ENCODE results near the gene LRRC19.
A peak's percentile ranks its signal among the peaks of the same experiment; 100 is the strongest.

Gene LRRC19

DNA sequence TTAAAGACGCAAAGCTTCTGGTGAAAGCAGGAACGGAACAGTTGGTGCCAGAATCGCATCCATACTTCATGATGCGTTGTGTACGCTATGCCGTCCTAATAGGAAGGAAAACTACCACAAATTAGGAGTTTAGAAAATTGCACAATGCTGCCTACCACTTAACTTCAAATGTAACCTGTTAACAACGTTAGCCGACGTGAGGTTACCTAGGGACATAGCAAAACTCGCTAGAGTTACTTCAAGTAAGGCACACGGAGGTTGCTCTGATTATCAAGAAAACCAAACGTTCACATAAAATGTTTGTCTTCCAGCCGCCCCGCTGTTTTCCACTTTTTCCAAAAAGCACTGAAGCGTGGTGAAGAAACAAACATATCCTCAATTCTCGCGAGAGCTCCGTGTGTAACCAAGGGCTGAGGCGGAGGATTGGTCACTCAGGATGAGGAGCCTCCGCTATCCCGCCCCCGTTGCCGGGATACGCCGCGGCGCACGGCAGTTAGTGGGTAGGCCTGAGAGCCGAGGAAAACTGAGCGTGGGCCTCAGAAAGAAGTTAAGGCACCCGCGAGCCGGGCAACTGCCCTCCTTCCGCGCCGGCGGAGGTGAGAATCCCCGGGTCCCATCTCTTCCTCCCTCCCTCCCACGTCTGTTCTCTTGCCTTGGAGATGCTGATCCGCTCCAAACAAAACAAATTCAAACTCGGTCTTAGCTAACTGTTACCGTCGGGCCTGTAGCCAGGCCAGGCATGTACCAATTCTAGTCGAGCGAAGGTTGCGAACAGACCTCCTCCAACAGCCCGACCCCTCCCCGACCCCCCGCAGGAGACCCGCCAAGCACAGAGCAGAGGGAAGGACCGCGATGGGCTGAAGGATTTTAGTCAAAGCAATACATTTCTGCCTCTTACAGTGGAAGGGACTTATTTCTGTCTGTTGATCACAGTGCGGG lies 49.3 kb downstream of the LRRC19 start, which contains the start of gene IFT74:
Gene IFT74, plus strand, starts transcription at position 492 of the 939 bp plus-strand sequence. CDS start 5,556 bp downstream, outside the sequence.
- Histone ChIP-seq H3K9me3 (ENCODE audit: control insufficient read depth in 2 of 2, low read length in 2 of 2) (no peaks in the 10 kb centered on the region), H3K9ac (ENCODE audit: low read length in 2 of 2) (peak within 1 kb of the TSS; percentile 91 to 96), H3K36me3 (ENCODE audit: control insufficient read depth in 2 of 2, insufficient read depth in 2 of 2, low read length in 2 of 2) (no peaks in the 10 kb centered on the region), H3K4me1 (ENCODE audit: control insufficient read depth, insufficient read depth, low read length) (no peaks in the 10 kb centered on the region), H3K27me3 (ENCODE audit: control insufficient read depth in 1 of 2, insufficient read depth in 2 of 2, low read length in 2 of 2) (no peaks in the 10 kb centered on the region), H3K4me3 (ENCODE audit: low read length in 2 of 2) (peak within 1 kb of the TSS; percentile 79 to 84), H3K27ac (ENCODE audit: low read length) (peak within 1 kb of the TSS; percentile 87)

DNA sequence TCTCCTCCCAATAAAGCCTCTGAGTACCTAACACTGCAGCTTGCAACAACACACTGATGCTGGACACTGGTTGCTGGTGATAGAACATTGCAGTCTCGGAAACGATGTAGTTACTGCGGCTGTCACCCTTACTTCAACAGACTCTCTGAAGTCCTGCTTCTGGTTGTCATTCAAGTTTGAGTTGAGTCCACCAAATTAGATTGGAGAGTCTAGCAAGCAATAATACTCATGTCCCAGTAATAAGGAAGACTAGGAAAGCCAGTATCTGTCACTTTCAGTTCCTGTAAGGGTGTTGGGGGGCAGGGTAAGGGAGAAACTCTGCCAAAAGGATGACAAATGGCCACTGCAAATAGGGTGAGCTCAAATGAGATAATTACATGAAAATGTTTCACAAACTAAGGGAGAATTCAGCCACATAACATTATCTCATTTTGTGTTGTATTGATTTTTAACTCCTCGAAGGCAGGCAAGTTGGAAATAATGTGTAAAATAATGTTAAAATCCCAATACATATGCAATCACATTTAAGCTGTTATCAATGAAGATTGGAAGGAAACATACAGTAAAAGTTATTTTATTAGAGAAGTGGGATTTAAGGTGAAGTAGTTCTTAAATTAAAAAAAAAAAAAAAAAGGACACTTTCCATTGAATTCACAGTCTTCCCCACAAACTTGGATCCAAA lies 50.1 kb downstream of the LRRC19 start:
- Histone ChIP-seq H3K36me3 (ENCODE audit: control insufficient read depth in 2 of 2, insufficient read depth in 2 of 2, low read length in 2 of 2) (no peaks in the 10 kb centered on the region), H3K27ac (ENCODE audit: low read length) (peak overlapping the region; percentile 87), H3K9ac (ENCODE audit: low read length in 2 of 2) (peak overlapping the region; percentile 91 to 96), H3K27me3 (ENCODE audit: control insufficient read depth in 1 of 2, insufficient read depth in 2 of 2, low read length in 2 of 2) (no peaks in the 10 kb centered on the region), H3K9me3 (ENCODE audit: control insufficient read depth in 2 of 2, low read length in 2 of 2) (no peaks in the 10 kb centered on the region), H3K4me3 (ENCODE audit: low read length in 2 of 2) (peak overlapping the region; percentile 79 to 84), H3K4me1 (ENCODE audit: control insufficient read depth, insufficient read depth, low read length) (no peaks in the 10 kb centered on the region)

DNA sequence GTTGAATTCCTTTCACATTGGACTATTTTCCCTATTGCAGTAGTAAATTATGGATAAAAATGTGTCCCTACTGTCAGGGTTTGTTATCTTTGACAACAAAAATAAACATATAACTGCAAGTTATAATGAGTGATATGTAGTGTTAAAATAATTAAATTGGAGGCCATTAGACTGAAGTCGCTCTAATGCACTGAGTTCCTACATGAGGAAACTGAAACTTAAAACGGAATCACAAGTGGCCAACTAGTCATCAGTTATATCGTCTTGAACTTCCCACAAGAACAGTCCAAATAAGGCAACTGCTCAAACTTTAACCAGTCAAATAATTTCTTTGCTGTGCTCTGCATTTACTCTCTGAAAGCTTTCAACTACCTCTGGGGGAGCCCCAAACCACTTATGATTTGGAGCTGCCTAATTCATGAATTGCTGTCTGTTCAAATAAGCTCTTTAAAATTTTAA lies 51.4 kb downstream of the LRRC19 start:
- Histone ChIP-seq H3K4me3 (ENCODE audit: low read length in 2 of 2) (no peak overlapping the region), H3K9ac (ENCODE audit: low read length in 2 of 2) (no peak overlapping the region), H3K27ac (ENCODE audit: low read length) (no peak overlapping the region)

DNA sequence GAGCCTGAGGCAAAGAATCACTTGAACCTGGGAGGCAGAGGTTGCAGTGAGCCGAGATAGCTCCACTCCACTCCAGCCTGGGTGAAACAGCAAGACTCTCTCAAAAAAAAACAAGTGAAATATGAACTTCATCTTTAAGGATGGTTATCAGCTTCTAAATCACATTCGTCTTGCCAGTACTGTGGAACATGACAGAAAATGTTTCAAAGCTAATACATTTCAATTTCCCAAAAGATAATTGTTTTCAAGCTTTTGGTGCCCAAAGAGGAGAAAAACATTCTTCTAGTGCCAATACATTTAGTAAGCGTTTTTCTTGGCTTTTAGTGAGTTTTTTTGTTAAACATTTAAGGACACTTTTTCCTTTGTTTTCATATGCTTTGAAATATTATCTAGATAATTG lies 53.7 kb downstream of the LRRC19 start:
- H3K36me3 ChIP-seq (ENCODE audit: control insufficient read depth in 2 of 2, insufficient read depth in 2 of 2, low read length in 2 of 2) = no peaks in the 10 kb centered on the region
- no peak overlapping the region for H3K9ac ChIP-seq (ENCODE audit: low read length in 2 of 2)
- no peak overlapping the region for H3K4me3 ChIP-seq (ENCODE audit: low read length in 2 of 2)
- H3K4me1 ChIP-seq (ENCODE audit: control insufficient read depth, insufficient read depth, low read length) = peaks cover 4% of the 10 kb centered on the region
- H3K9me3 ChIP-seq (ENCODE audit: control insufficient read depth in 2 of 2, low read length in 2 of 2) = no peaks in the 10 kb centered on the region
- no peaks in the 10 kb centered on the region for H3K27me3 ChIP-seq (ENCODE audit: control insufficient read depth in 1 of 2, insufficient read depth in 2 of 2, low read length in 2 of 2)
- no peak overlapping the region for H3K27ac ChIP-seq (ENCODE audit: low read length)

More for the DNA sequence above, 51.4 kb downstream of the LRRC19 start:
- H3K36me3 ChIP-seq (ENCODE audit: control insufficient read depth in 2 of 2, insufficient read depth in 2 of 2, low read length in 2 of 2) = no peaks in the 10 kb centered on the region
- no peaks in the 10 kb centered on the region for H3K4me1 ChIP-seq (ENCODE audit: control insufficient read depth, insufficient read depth, low read length)
- no peaks in the 10 kb centered on the region for H3K27me3 ChIP-seq (ENCODE audit: control insufficient read depth in 1 of 2, insufficient read depth in 2 of 2, low read length in 2 of 2)
- no peaks in the 10 kb centered on the region for H3K9me3 ChIP-seq (ENCODE audit: control insufficient read depth in 2 of 2, low read length in 2 of 2)

DNA sequence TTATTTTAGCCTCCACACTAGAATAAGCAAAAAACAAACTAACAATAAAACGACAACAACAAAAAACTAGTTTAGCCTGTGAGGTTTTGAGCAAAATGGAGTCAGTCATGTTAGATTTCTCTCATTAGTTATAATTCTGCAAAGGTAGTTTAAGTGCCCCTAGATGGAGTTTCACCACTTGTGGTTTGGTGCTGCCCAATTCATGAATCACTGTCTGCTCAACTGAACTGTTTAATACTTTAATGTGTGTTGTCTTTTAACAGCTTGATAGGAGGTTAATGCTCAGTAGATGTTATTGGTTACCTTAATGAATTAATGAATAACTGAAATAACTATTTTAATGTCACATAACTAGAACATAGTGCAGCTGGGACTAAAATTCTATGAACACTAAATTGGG lies 55.0 kb downstream of the LRRC19 start:
- Histone ChIP-seq H3K9ac (ENCODE audit: low read length in 2 of 2) (no peak overlapping the region), H3K9me3 (ENCODE audit: control insufficient read depth in 2 of 2, low read length in 2 of 2) (no peaks in the 10 kb centered on the region), H3K36me3 (ENCODE audit: control insufficient read depth in 2 of 2, insufficient read depth in 2 of 2, low read length in 2 of 2) (no peaks in the 10 kb centered on the region), H3K27ac (ENCODE audit: low read length) (no peak overlapping the region), H3K4me1 (ENCODE audit: control insufficient read depth, insufficient read depth, low read length) (peaks cover 9% of the 10 kb centered on the region), H3K4me3 (ENCODE audit: low read length in 2 of 2) (no peak overlapping the region), H3K27me3 (ENCODE audit: control insufficient read depth in 1 of 2, insufficient read depth in 2 of 2, low read length in 2 of 2) (no peaks in the 10 kb centered on the region)

- no peak overlapping the region for H3K4me3 ChIP-seq (ENCODE audit: low read length in 2 of 2)
- H3K27ac ChIP-seq (ENCODE audit: low read length) = no peak overlapping the region
- H3K9me3 ChIP-seq (ENCODE audit: control insufficient read depth in 2 of 2, low read length in 2 of 2) = no peaks in the 10 kb centered on the region
- H3K36me3 ChIP-seq (ENCODE audit: control insufficient read depth in 2 of 2, insufficient read depth in 2 of 2, low read length in 2 of 2) = no peaks in the 10 kb centered on the region
- H3K27me3 ChIP-seq (ENCODE audit: control insufficient read depth in 1 of 2, insufficient read depth in 2 of 2, low read length in 2 of 2) = no peaks in the 10 kb centered on the region
- no peak overlapping the region for H3K9ac ChIP-seq (ENCODE audit: low read length in 2 of 2)
- peaks cover 10% of the 10 kb centered on the region for H3K4me1 ChIP-seq (ENCODE audit: control insufficient read depth, insufficient read depth, low read length)
Measured at GRCh38 chr9:26949637-26950069, 55.8 kb downstream of the LRRC19 start.

- H3K27me3 ChIP-seq (ENCODE audit: control insufficient read depth in 1 of 2, insufficient read depth in 2 of 2, low read length in 2 of 2) = no peaks in the 10 kb centered on the region
- peak overlapping the region; percentile 96 to 99 for H3K9ac ChIP-seq (ENCODE audit: low read length in 2 of 2)
- peaks cover 0 to 5% of the 10 kb centered on the region in 2 donors for H3K36me3 ChIP-seq (ENCODE audit: control insufficient read depth in 2 of 2, insufficient read depth in 2 of 2, low read length in 2 of 2)
- peak overlapping the region; percentile 93 to 95 for H3K4me3 ChIP-seq (ENCODE audit: low read length in 2 of 2)
- no peaks in the 10 kb centered on the region for H3K9me3 ChIP-seq (ENCODE audit: control insufficient read depth in 2 of 2, low read length in 2 of 2)
- peak overlapping the region; percentile 96 for H3K27ac ChIP-seq (ENCODE audit: low read length)
- peaks cover 10% of the 10 kb centered on the region for H3K4me1 ChIP-seq (ENCODE audit: control insufficient read depth, insufficient read depth, low read length)
Measured at GRCh38 chr9:26947736-26948135, 57.7 kb downstream of the LRRC19 start.

GRCh38 chr9:26946753-26947727 lies 58.4 kb downstream of the LRRC19 start, which contains the start of gene PLAA:
Gene PLAA (minus strand): TSS chr9:26947242. CDS start chr9:26947045, 197 bp downstream.
- Histone ChIP-seq H3K9me3 (ENCODE audit: control insufficient read depth in 2 of 2, low read length in 2 of 2) (no peaks in the 10 kb centered on the region), H3K4me3 (ENCODE audit: low read length in 2 of 2) (peak within 1 kb of the TSS; percentile 93 to 95), H3K4me1 (ENCODE audit: control insufficient read depth, insufficient read depth, low read length) (peaks cover 10% of the 10 kb centered on the region), H3K27me3 (ENCODE audit: control insufficient read depth in 1 of 2, insufficient read depth in 2 of 2, low read length in 2 of 2) (no peaks in the 10 kb centered on the region), H3K9ac (ENCODE audit: low read length in 2 of 2) (peak within 1 kb of the TSS; percentile 96 to 99), H3K36me3 (ENCODE audit: control insufficient read depth in 2 of 2, insufficient read depth in 2 of 2, low read length in 2 of 2) (peaks cover 0 to 5% of the 10 kb centered on the region in 2 donors), H3K27ac (ENCODE audit: low read length) (peak within 1 kb of the TSS; percentile 96)

GRCh38 chr9:26945591-26945990 lies 59.9 kb downstream of the LRRC19 start:
- no peaks in the 10 kb centered on the region for H3K27me3 ChIP-seq (ENCODE audit: control insufficient read depth in 1 of 2, insufficient read depth in 2 of 2, low read length in 2 of 2)
- no peak overlapping the region for H3K27ac ChIP-seq (ENCODE audit: low read length)
- peak overlapping the region; percentile 22 to 96 for H3K9ac ChIP-seq (ENCODE audit: low read length in 2 of 2)

More at GRCh38 chr9:26945591-26945990, 59.9 kb downstream of the LRRC19 start:
- Histone ChIP-seq H3K36me3 (ENCODE audit: control insufficient read depth in 2 of 2, insufficient read depth in 2 of 2, low read length in 2 of 2) (peaks cover 0 to 5% of the 10 kb centered on the region in 2 donors), H3K9me3 (ENCODE audit: control insufficient read depth in 2 of 2, low read length in 2 of 2) (no peaks in the 10 kb centered on the region), H3K4me3 (ENCODE audit: low read length in 2 of 2) (peak overlapping the region; percentile 93 to 95), H3K4me1 (ENCODE audit: control insufficient read depth, insufficient read depth, low read length) (peaks cover 10% of the 10 kb centered on the region)
